Esophagus (tissue), 2 donors: ENCODE measurements around the gene CLIC1. TPM values are rescaled to one million over a fixed set of nuclear protein-coding genes. Genes with fewer than 3 reads are reported as not detected.

Source experiments
- H3K27ac ChIP-seq, 2 donors: one replicate each; pipeline ENCODE4 v1.5.1; 2013; ENCODE audit warnings: low read depth in 2 of 2, mild to moderate bottlenecking in 2 of 2, inconsistent platforms in 1 of 2, low read length in 1 of 2, moderate library complexity in 1 of 2
- H3K27me3 ChIP-seq, 2 donors: one replicate each; pipeline ENCODE4 v1.6.1; 2013; ENCODE audit warnings: low read length in 2 of 2, control low read depth in 1 of 2, mild to moderate bottlenecking in 1 of 2; ENCODE audit not compliant: insufficient read depth in 2 of 2, control insufficient read depth in 1 of 2
- H3K36me3 ChIP-seq, 2 donors: one replicate each; pipeline ENCODE4 v1.6.1; 2013; ENCODE audit warnings: low read length in 1 of 2; ENCODE audit not compliant: control insufficient read depth in 2 of 2, insufficient read depth in 2 of 2
- H3K4me1 ChIP-seq, 2 donors: one replicate each; pipeline ENCODE4 v1.6.1; 2013; ENCODE audit warnings: low read length in 1 of 2; ENCODE audit not compliant: control insufficient read depth in 2 of 2, insufficient read depth in 2 of 2
- H3K4me3 ChIP-seq, 2 donors: one replicate each; pipeline ENCODE4 v1.5.1; 2013; ENCODE audit warnings: low read length in 2 of 2, mild to moderate bottlenecking in 2 of 2, low read depth in 1 of 2, moderate library complexity in 1 of 2
- H3K9me3 ChIP-seq, 2 donors: one replicate each; pipeline ENCODE4 v1.6.1; 2013; ENCODE audit warnings: mild to moderate bottlenecking in 2 of 2, low read depth in 1 of 2, low read length in 1 of 2, moderate library complexity in 1 of 2; ENCODE audit not compliant: control insufficient read depth in 2 of 2, insufficient read depth in 1 of 2
- WGBS, 2 donors: extraction: QIAGEN DNeasy Blood & Tissue Kit; methylation state at CpG; one replicate each; pipeline ENCODE4 v1.1.7; 2013; 5-methylcytosine and 5-hydroxymethylcytosine counted together
- polyA plus RNA-seq, 2 donors: library from polyadenylated mRNA; stranded (reverse); fragments of 200-250 nt; gene quantifications; one replicate each; pipeline ENCODE4 v1.2.3, GENCODE V29; 2013
- donor health status: healthy with polysubstance abuse.
- donor health status: Bipolar disorder and iron deficiency.

CLIC1 gene
- polyA plus RNA-seq, 2 donors: 258 to 412 TPM

- H3K4me3 ChIP-seq: no peak within 1 kb of the TSS
- no peaks in the 10 kb centered on the region for H3K36me3 ChIP-seq
- peaks cover 5 to 7% of the 10 kb centered on the region in 2 donors for H3K4me1 ChIP-seq
- H3K9me3 ChIP-seq: no peaks in the 10 kb centered on the region
- 60 to 62% methylated on average over 3 of the region's 3 CpGs for WGBS, 2 donors
- H3K27ac ChIP-seq: no peak within 1 kb of the TSS
- H3K27me3 ChIP-seq: no peaks in the 10 kb centered on the region
These were observed 29.7 kb downstream of the CLIC1 start, which contains the start of gene LY6G6F for GRCh38 chr6:31706599-31706998. LY6G6F (plus strand) TSS chr6:31706866; CDS start chr6:31706907, 41 bp downstream.

- Histone ChIP-seq H3K27ac (no peak overlapping the region), H3K4me1 (peaks cover 6 to 7% of the 10 kb centered on the region in 2 donors)
- WGBS, 2 donors: 88 to 89% methylated on average over 6 of the region's 6 CpGs
These were observed 30.4 kb downstream of the CLIC1 start for GRCh38 chr6:31705931-31706330.

DNA sequence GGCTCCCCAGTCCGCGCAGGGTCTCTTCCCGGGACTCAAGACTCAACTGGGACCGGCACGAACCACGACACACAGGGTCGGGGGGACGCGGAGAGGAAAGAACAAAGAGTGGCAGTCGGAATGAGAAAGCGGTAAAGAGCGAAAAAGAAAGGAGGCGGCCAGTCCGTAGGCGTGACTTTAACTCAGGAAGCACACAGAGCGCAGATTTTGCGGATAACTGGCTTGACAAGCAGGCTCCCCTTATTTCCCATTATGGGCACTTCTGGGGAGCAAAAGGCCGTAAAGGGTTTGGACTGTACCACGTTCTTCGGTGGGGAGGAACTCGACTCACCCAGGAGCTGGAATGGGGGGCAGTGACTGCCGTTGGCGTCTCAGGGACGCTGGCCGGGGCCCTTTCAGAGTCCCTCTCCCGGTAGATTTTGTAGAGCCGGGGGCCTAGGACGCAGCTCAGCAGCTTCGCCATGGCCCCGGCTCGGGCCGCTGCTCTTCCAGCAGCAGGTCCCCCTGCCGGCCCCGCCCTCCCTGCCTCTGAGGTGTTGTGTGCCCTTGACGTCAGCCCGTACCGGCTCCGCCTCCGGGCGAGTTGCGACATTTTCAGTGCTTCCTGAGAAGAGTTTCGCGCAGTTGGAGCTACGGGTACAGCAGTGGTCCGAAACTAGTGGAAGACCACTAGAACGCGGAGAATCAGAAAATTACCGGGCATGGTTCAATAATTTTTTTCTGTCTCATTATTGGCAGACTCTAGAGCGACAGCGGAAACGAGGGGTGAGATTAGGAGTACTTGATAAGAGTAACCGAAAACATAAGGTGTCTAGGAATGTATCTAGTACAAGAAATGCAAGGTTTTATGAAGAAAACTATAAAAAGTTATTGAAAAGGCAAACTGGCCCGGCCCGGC, 33.3 kb downstream of the CLIC1 start, which contains the start of gene ABHD16A:
TSS of gene ABHD16A (minus strand) at position 506 of the 898 bp plus-strand sequence. CDS start at position 463, 43 bp downstream.
- Histone ChIP-seq H3K27me3 (no peaks in the 10 kb centered on the region), H3K4me1 (peaks cover 6 to 7% of the 10 kb centered on the region in 2 donors), H3K36me3 (peaks cover 0 to 7% of the 10 kb centered on the region in 2 donors), H3K9me3 (no peaks in the 10 kb centered on the region), H3K4me3 (peak within 1 kb of the TSS; percentile 84 to 93), H3K27ac (peak within 1 kb of the TSS; percentile 100)
- 0 to 1% methylated on average over 54 of the region's 54 CpGs for WGBS, 2 donors

More at GRCh38 chr6:31705931-31706330, 30.4 kb downstream of the CLIC1 start:
- no peak overlapping the region for H3K4me3 ChIP-seq
- peaks cover 0 to under 1% of the 10 kb centered on the region in 2 donors for H3K36me3 ChIP-seq
- H3K27me3 ChIP-seq: no peaks in the 10 kb centered on the region
- H3K9me3 ChIP-seq: no peaks in the 10 kb centered on the region

- peaks cover 6 to 7% of the 10 kb centered on the region in 2 donors for H3K4me1 ChIP-seq
These were observed 33.9 kb downstream of the CLIC1 start for GRCh38 chr6:31702405-31702818.

DNA sequence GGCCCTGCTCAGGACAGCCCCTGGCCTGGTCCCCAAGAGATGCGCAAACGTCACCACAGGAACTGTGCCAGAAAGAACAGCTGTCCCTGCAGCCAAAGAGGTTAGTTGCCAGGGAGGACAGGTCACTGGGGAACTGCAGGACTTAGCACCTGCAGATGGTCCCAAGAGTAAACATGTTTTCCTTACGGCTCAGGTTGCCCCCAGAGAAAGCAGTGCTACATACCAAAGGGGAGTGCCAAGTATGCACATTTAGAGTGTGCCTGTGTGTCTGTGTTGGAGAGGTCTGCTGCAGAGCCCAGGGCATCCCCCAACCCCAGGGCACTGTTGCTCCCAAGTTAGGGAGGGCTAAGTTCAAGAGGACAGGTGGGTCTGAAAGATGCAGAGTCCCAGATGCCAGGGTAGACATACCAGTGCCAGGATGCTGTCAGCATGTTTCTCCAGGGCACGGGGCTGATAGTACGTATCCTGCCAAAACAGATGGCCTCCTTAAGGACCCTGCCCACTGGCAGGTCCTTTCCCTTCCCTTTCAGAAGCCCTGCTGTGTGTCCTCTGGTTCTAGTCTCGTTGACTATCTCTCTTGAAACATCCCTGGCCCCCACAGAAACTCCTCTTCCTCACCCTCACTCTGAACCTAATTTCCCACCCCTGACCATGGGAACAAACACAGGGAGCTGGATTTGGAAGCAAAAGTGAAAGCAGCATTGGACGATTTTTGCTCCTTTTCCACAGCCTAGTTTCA, 34.5 kb downstream of the CLIC1 start:
- Histone ChIP-seq H3K4me3 (peak overlapping the region; percentile 84 to 93), H3K4me1 (peaks cover 6 to 7% of the 10 kb centered on the region in 2 donors), H3K27me3 (no peaks in the 10 kb centered on the region), H3K27ac (peak overlapping the region; percentile 43 to 100), H3K9me3 (no peaks in the 10 kb centered on the region), H3K36me3 (peaks cover 0 to 10% of the 10 kb centered on the region in 2 donors)
- 22 to 24% methylated on average over 7 of the region's 7 CpGs for WGBS, 2 donors

More at GRCh38 chr6:31702405-31702818, 33.9 kb downstream of the CLIC1 start:
- H3K36me3 ChIP-seq: peaks cover 0 to 7% of the 10 kb centered on the region in 2 donors
- WGBS, 2 donors: 0 to 1% methylated on average over 10 of the region's 10 CpGs
- H3K4me3 ChIP-seq: peak overlapping the region; percentile 84 to 93
- peak overlapping the region; percentile 100 for H3K27ac ChIP-seq
- H3K9me3 ChIP-seq: no peaks in the 10 kb centered on the region
- H3K27me3 ChIP-seq: no peaks in the 10 kb centered on the region

DNA sequence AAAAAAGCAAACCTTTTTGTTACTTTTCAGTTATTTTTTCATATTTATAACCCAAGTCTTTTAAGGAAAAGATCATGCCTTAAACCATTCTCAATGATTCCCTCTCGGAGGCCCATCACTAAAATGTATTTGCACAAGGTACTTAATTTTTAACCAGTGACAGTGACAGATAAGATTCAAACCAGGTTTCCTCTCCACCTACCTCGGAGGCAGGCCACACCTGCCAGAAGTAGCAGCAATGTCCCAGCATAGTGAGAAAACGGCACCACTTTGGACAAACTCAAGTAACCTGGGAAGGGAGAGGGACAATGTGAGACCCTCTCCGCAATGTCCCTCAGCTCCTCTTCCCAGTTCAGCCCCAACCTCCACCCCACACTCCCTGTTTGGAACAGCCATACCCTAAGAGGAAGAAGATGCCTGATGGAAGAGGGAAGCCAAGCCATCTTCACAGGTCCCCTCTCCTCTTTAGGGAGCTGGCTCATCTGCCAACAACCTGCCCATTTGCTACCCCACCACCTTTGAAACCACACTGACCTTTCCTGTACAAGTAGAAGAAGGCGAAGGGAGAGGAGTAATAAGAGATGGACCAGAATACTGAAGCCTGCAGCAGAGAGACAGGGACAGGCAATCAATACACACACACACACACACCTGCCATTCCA, 35.5 kb downstream of the CLIC1 start:
- Histone ChIP-seq H3K4me3 (no peak overlapping the region), H3K27me3 (no peaks in the 10 kb centered on the region), H3K9me3 (no peaks in the 10 kb centered on the region), H3K36me3 (peaks cover 3 to 13% of the 10 kb centered on the region in 2 donors), H3K27ac (no peak overlapping the region), H3K4me1 (peaks cover 6 to 7% of the 10 kb centered on the region in 2 donors)
- WGBS, 2 donors: 81 to 85% methylated on average over 5 of the region's 5 CpGs

- Histone ChIP-seq H3K27ac (peak overlapping the region in 1 of 2 donors; percentile 40), H3K4me1 (peaks cover 6 to 7% of the 10 kb centered on the region in 2 donors), H3K9me3 (no peaks in the 10 kb centered on the region), H3K4me3 (no peak overlapping the region), H3K27me3 (no peaks in the 10 kb centered on the region), H3K36me3 (peaks cover 6 to 34% of the 10 kb centered on the region in 2 donors)
- WGBS, 2 donors: 31 to 44% methylated on average over 3 of the region's 3 CpGs
These were observed 38.8 kb downstream of the CLIC1 start for GRCh38 chr6:31697555-31697954.

GRCh38 chr6:31693535-31693934, 42.8 kb downstream of the CLIC1 start:
- 86 to 90% methylated on average over 6 of the region's 6 CpGs for whole genome bisulfite sequencing, 2 donors
- H3K4me1 ChIP-seq: no peaks in the 10 kb centered on the region

GRCh38 chr6:31692886-31693285, 43.4 kb downstream of the CLIC1 start:
- Histone ChIP-seq H3K27me3 (no peaks in the 10 kb centered on the region), H3K4me3 (no peak overlapping the region), H3K27ac (no peak overlapping the region), H3K9me3 (no peaks in the 10 kb centered on the region), H3K36me3 (peaks cover 22 to 63% of the 10 kb centered on the region in 2 donors), H3K4me1 (no peaks in the 10 kb centered on the region)
- 91% methylated on average over 9 of the region's 9 CpGs for WGBS, 2 donors

More at GRCh38 chr6:31693535-31693934, 42.8 kb downstream of the CLIC1 start:
- Histone ChIP-seq H3K27me3 (no peaks in the 10 kb centered on the region), H3K4me3 (no peak overlapping the region), H3K27ac (no peak overlapping the region), H3K9me3 (no peaks in the 10 kb centered on the region), H3K36me3 (peaks cover 18 to 56% of the 10 kb centered on the region in 2 donors)
